Osteoblast (primary cell): ENCODE results near the gene ZNF500. TPM values are rescaled to one million over a fixed set of nuclear protein-coding genes. Genes with fewer than 3 reads are reported as not detected.

Source experiments
- DNase-seq: peaks from one replicate; pipeline ENCODE4 v3.0.0; 2011; ENCODE audit warnings: low spot score, mixed read lengths; ENCODE audit not compliant: insufficient read length; ENCODE audit errors: missing footprints
- H2AFZ ChIP-seq: 2 replicates; pipeline ENCODE4 v1.6.0; 2011; ENCODE audit warnings: mild to moderate bottlenecking, low read length
- H3K27ac ChIP-seq: 2 replicates; pipeline ENCODE4 v1.5.1; 2011; ENCODE audit warnings: mild to moderate bottlenecking, low read depth, low read length, moderate library complexity
- H3K27me3 ChIP-seq: 2 replicates; pipeline ENCODE4 v1.6.0; 2012; ENCODE audit warnings: mild to moderate bottlenecking, control low read depth, inconsistent platforms, low read length, moderate library complexity; ENCODE audit not compliant: insufficient read depth
- H3K36me3 ChIP-seq: 2 replicates; pipeline ENCODE4 v1.5.1; 2011; ENCODE audit warnings: mild to moderate bottlenecking, low read length, control low read depth, moderate library complexity; ENCODE audit not compliant: insufficient read depth
- H3K4me1 ChIP-seq: 2 replicates; pipeline ENCODE4 v1.5.1; 2011; ENCODE audit warnings: mild to moderate bottlenecking, low read length, control low read depth, moderate library complexity; ENCODE audit not compliant: insufficient read depth
- H3K4me2 ChIP-seq: 2 replicates; pipeline ENCODE4 v1.6.0; 2011; ENCODE audit warnings: mild to moderate bottlenecking, low read length; ENCODE audit not compliant: insufficient read depth
- H3K4me3 ChIP-seq: fragments of 200-600 bp; sonication (generic); 3 replicates; pipeline ENCODE4 v1.5.1; 2012; ENCODE audit warnings: mild to moderate bottlenecking, low read length, inconsistent platforms; ENCODE audit not compliant: insufficient read depth
- H3K79me2 ChIP-seq: 2 replicates; pipeline ENCODE4 v1.6.0; 2012; ENCODE audit warnings: mild to moderate bottlenecking, low read length, control low read depth, inconsistent platforms; ENCODE audit not compliant: insufficient read depth
- H3K9me3 ChIP-seq: 2 replicates; pipeline ENCODE4 v1.5.1; 2011; ENCODE audit warnings: low read depth, low read length, control low read depth
- H4K20me1 ChIP-seq: 2 replicates; pipeline ENCODE4 v1.6.0; 2012; ENCODE audit warnings: mild to moderate bottlenecking, low read length, control low read depth; ENCODE audit not compliant: insufficient read depth
- total RNA-seq: library from RNA; depleted of rRNA; stranded (reverse); fragments of >200 nt; gene quantifications from 2 replicates; pipeline ENCODE4 v1.2.3, GENCODE V29; 2012
- TF ChIP-seq, protein P1 (sequence below): IDR thresholded peaks from 2 replicates; pipeline ENCODE4 v1.5.1; 2011; ENCODE audit warnings: mild to moderate bottlenecking, low read depth, low read length, moderate library complexity; ENCODE audit errors: extremely low read depth

Gene ZNF500
- total RNA-seq, 1 donor = 14.5 TPM

- H2AFZ ChIP-seq = no peak overlapping the region
- TF ChIP-seq, protein P1, sequence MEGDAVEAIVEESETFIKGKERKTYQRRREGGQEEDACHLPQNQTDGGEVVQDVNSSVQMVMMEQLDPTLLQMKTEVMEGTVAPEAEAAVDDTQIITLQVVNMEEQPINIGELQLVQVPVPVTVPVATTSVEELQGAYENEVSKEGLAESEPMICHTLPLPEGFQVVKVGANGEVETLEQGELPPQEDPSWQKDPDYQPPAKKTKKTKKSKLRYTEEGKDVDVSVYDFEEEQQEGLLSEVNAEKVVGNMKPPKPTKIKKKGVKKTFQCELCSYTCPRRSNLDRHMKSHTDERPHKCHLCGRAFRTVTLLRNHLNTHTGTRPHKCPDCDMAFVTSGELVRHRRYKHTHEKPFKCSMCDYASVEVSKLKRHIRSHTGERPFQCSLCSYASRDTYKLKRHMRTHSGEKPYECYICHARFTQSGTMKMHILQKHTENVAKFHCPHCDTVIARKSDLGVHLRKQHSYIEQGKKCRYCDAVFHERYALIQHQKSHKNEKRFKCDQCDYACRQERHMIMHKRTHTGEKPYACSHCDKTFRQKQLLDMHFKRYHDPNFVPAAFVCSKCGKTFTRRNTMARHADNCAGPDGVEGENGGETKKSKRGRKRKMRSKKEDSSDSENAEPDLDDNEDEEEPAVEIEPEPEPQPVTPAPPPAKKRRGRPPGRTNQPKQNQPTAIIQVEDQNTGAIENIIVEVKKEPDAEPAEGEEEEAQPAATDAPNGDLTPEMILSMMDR = no peak
Measured at GRCh38 chr16:4776141-4776705, 9.3 kb upstream of the ZNF500 start.

GRCh38 chr16:4775005-4775404, 8.0 kb upstream of the ZNF500 start:
- Histone ChIP-seq H3K4me2 (no peak overlapping the region), H3K36me3 (no peaks in the 10 kb centered on the region), H3K9me3 (no peaks in the 10 kb centered on the region), H3K4me1 (no peaks in the 10 kb centered on the region), H2AFZ (no peak overlapping the region), H4K20me1 (no peaks in the 10 kb centered on the region), H3K27me3 (no peaks in the 10 kb centered on the region), H3K4me3 (no peak overlapping the region), H3K79me2 (no peaks in the 10 kb centered on the region), H3K27ac (no peak overlapping the region)
- peak; percentile 51 for DNase-seq
- TF ChIP-seq, protein P1 = no peak

More at GRCh38 chr16:4776141-4776705, 9.3 kb upstream of the ZNF500 start:
- H3K79me2 ChIP-seq = no peaks in the 10 kb centered on the region
- H3K4me1 ChIP-seq = no peaks in the 10 kb centered on the region
- H3K27ac ChIP-seq = no peak overlapping the region
- no peak overlapping the region for H3K4me3 ChIP-seq
- DNase-seq = peak; percentile 61
- H4K20me1 ChIP-seq = no peaks in the 10 kb centered on the region
- H3K4me2 ChIP-seq = no peak overlapping the region
- H3K27me3 ChIP-seq = no peaks in the 10 kb centered on the region
- H3K9me3 ChIP-seq = no peaks in the 10 kb centered on the region
- H3K36me3 ChIP-seq = no peaks in the 10 kb centered on the region

DNA sequence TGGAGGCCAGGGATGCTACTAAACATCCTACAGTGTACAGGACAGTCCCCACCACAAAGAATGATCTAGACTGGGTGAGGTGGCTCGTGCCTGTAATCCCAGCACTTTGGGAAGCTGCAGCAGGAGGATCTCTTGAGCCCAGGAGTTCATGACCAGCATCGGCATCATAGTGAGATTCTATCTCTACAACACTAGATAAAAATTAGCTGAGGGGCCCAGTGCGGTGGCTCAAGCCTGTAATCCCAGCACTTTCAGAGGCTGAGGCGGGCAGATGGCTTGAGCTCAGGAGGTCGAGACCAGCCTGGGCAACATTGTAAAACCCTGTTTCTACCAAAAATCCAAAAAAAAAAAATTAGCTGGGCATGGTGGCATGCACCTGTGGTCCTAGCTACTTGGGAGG, 5.4 kb upstream of the ZNF500 start:
- H3K4me3 ChIP-seq = no peak overlapping the region
- TF ChIP-seq, protein P1 = no peak
- H2AFZ ChIP-seq = no peak overlapping the region
- DNase-seq = no peak
- no peaks in the 10 kb centered on the region for H3K27me3 ChIP-seq
- no peak overlapping the region for H3K4me2 ChIP-seq
- H3K79me2 ChIP-seq = no peaks in the 10 kb centered on the region
- H3K9me3 ChIP-seq = no peaks in the 10 kb centered on the region
- peaks cover 12% of the 10 kb centered on the region for H3K4me1 ChIP-seq
- no peaks in the 10 kb centered on the region for H3K36me3 ChIP-seq
- H4K20me1 ChIP-seq = no peaks in the 10 kb centered on the region
- H3K27ac ChIP-seq = no peak overlapping the region

DNA sequence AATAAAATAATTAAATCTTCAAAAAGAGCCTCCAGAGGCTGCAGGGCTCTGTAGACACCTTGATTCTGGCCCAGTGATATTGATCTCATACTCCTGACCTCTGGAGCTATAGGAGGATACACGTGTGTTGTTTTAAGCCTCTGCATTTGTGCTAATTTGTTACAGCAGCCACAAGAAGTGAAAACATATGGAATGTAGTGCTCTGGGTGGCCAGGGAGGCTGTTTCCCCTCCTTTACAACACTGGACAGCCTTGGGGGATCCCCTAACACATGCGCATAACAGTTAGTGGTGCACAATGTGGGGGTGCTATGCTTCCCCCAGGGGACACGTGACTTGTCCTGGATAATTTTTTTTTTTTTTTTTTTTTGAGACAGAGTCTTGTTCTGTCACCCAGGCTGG, 4.7 kb upstream of the ZNF500 start:
- no peaks in the 10 kb centered on the region for H3K36me3 ChIP-seq
- no peak overlapping the region for H3K4me2 ChIP-seq
- TF ChIP-seq, protein P1 = no peak
- H3K27me3 ChIP-seq = no peaks in the 10 kb centered on the region
- H3K9me3 ChIP-seq = no peaks in the 10 kb centered on the region
- H3K4me3 ChIP-seq = no peak overlapping the region
- no peak overlapping the region for H3K27ac ChIP-seq
- no peak overlapping the region for H2AFZ ChIP-seq
- peak; percentile 23 for DNase-seq
- peaks cover 12% of the 10 kb centered on the region for H3K4me1 ChIP-seq
- H4K20me1 ChIP-seq = no peaks in the 10 kb centered on the region
- H3K79me2 ChIP-seq = peaks cover 4% of the 10 kb centered on the region
